Naive B cell (primary cell): ENCODE measurements around the gene DNAI2. TPM values are rescaled to one million over a fixed set of nuclear protein-coding genes. Genes with fewer than 3 reads are reported as not detected.

Source experiments
- ATAC-seq, 2 donors: fragments of 150-1000 bp; cut with Tn5 transposase; 2 replicates each; pipeline ENCODE4 v1.10.0; 2021; ENCODE audit warnings: low read depth in 2 of 2, mild to moderate bottlenecking in 2 of 2, moderate library complexity in 2 of 2
- DNase-seq: peaks from one replicate; pipeline ENCODE4 v3.0.0; 2022
- H3K27ac Mint-ChIP-seq, 6 donors: one replicate each; pipeline ENCODE4 v1.8.0; 2020 to 2022; ENCODE audit warnings: mild to moderate bottlenecking in 6 of 6, mixed read lengths in 6 of 6, moderate library complexity in 5 of 6, inconsistent platforms in 2 of 6
- H3K27me3 Mint-ChIP-seq, 3 donors: one replicate each; pipeline ENCODE4 v1.8.0; 2021 to 2022; ENCODE audit warnings: mixed read lengths in 3 of 3, mild to moderate bottlenecking in 1 of 3
- H3K36me3 Mint-ChIP-seq, 2 donors: one replicate each; pipeline ENCODE4 v1.8.0; 2020 to 2022; ENCODE audit warnings: mixed read lengths in 2 of 2, inconsistent platforms in 1 of 2, mild to moderate bottlenecking in 1 of 2
- H3K4me1 Mint-ChIP-seq, 3 donors: one replicate each; pipeline ENCODE4 v1.8.0; 2020 to 2022; ENCODE audit warnings: mixed read lengths in 3 of 3, inconsistent platforms in 1 of 3, mild to moderate bottlenecking in 1 of 3, moderate library complexity in 1 of 3
- H3K4me3 Mint-ChIP-seq, 8 donors: one replicate each; pipeline ENCODE4 v1.8.0; 2020 to 2022; ENCODE audit warnings: mild to moderate bottlenecking in 8 of 8, mixed read lengths in 8 of 8, moderate library complexity in 8 of 8, inconsistent platforms in 2 of 8
- H3K9me3 Mint-ChIP-seq, 7 donors: one replicate each; pipeline ENCODE4 v1.8.0; 2020 to 2022; ENCODE audit warnings: mixed read lengths in 7 of 7, mild to moderate bottlenecking in 5 of 7, inconsistent platforms in 2 of 7, moderate library complexity in 1 of 7
- polyA plus RNA-seq, 6 donors: library from polyadenylated mRNA; unstranded; fragments of 300-500 nt; fragmentation: Illumina TruSeq; gene quantifications; one replicate each; pipeline ENCODE4 v1.2.3, GENCODE V29; 2021; ENCODE audit warnings: low read depth in 6 of 6

Gene DNAI2, protein sequence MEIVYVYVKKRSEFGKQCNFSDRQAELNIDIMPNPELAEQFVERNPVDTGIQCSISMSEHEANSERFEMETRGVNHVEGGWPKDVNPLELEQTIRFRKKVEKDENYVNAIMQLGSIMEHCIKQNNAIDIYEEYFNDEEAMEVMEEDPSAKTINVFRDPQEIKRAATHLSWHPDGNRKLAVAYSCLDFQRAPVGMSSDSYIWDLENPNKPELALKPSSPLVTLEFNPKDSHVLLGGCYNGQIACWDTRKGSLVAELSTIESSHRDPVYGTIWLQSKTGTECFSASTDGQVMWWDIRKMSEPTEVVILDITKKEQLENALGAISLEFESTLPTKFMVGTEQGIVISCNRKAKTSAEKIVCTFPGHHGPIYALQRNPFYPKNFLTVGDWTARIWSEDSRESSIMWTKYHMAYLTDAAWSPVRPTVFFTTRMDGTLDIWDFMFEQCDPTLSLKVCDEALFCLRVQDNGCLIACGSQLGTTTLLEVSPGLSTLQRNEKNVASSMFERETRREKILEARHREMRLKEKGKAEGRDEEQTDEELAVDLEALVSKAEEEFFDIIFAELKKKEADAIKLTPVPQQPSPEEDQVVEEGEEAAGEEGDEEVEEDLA
- not detected for polyA plus RNA-seq

DNA sequence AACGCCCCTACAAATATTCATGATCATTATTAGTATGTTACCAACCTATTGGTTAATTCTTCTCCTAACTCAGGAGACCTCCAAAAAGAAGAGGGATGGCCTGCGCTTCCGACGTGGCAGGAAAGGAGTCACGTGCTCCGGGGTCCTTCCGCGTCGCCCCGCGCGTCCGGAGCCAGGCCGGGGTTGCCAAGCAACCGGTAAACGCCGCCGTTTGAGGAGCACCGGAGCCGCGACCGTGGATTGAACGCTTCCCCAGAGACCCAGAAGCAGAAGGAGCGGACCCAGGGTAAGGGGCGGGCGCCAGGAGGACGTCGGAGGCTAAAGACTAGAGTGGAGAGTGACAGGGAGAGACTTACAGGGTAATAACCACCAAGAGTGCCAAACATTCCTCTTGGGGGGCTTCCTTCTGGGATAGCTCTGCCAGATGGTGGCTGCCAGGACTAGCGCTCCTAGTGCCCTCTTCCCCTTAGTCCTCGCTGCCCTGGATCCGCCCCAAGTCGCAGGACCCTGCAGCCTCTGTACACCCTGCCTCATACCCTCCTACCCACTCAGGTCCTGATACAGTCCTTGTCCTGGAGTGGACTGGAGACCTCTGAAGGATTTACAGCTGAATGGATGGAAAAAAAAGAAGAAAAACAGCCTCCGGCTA, at the start of gene DNAI2:
Gene DNAI2, plus strand, starts transcription at position 175 of the 649 bp plus-strand sequence. CDS start 7,584 bp downstream, outside the sequence.
- Mint-ChIP-seq H3K4me1 (peaks cover 10 to 18% (median 12%) of the 10 kb centered on the region in 3 donors), H3K27ac (peak within 1 kb of the TSS in 2 of 6 donors; percentile 57 to 60), H3K27me3 (peaks cover 6 to 57% (median 56%) of the 10 kb centered on the region in 3 donors), H3K36me3 (peaks cover 0 to 7% of the 10 kb centered on the region in 2 donors), H3K9me3 (peaks cover 0 to 1% (median 0%) of the 10 kb centered on the region in 7 donors), H3K4me3 (peak within 1 kb of the TSS in 6 of 8 donors; percentile 19 to 77 (median 61))
- peak; percentile 37 to 44 for ATAC-seq
- no peak for DNase-seq

DNA sequence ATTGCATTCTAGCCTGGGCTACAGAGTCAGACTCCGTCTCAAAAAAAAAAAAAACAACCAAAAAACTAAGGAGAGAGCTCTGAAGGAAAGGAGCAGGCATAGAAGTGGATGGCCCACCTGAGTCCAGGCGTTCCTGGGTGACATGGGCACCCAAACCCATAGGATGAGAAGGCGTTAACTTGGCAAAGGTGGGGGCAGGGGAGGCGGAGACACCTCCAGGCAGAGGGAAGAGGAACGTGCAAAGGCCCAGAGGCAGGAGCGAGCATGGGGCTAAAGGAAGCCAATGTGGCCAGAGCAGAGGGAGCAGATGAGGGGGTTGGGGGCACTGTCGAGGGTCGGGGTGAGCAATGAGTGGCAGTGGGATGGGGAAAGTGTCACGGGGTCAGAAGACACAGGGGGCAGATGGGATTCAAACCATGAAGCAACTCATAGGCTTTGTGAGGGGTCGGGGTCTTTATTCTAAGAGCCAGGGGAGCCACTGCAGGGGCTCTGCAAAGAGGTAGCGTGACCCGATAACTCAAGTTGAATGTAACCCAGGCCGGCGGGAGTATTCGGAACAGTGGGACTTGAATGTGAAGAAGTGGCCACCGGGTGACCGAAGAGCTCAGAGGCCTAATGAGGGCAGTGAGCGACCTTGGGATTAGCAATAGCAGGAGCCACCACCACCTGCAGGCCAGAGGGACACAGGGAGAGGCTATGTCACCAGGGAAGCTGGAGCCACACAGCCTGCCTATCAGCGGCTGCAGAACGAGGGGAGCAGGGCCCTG, 48.9 kb upstream of the DNAI2 start:
- Mint-ChIP-seq H3K4me1 (no peaks in the 10 kb centered on the region), H3K27ac (no peak overlapping the region), H3K36me3 (peaks cover 0 to 13% of the 10 kb centered on the region in 2 donors), H3K9me3 (peaks cover 0 to 1% (median 0%) of the 10 kb centered on the region in 7 donors), H3K27me3 (no peaks in the 10 kb centered on the region), H3K4me3 (no peak overlapping the region)
- DNase-seq (no peak), ATAC-seq (no peak)

DNA sequence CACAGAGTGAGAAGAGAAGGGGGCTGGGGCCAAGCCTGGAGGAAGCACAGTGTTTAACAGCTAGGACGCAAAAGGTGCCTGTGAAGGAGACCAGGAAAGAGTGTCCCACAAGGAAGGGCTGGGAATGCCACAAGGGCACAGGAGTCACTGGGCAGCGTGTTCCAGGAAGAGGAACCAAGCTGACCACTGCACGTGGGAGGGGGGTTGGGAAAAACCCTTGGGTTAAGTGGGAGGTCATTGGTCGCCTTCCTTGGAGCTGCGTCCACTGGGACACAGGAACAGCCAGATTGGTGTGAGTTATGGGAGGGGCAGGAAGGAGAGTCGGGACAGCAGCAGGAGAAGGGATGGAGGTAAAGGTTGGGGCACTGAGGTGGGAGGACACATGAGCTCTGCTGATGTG, 47.8 kb upstream of the DNAI2 start:
- Mint-ChIP-seq H3K27ac (peak overlapping the region in 1 of 6 donors; percentile 61), H3K4me1 (no peaks in the 10 kb centered on the region), H3K4me3 (no peak overlapping the region), H3K36me3 (peaks cover 0 to 13% of the 10 kb centered on the region in 2 donors), H3K27me3 (no peaks in the 10 kb centered on the region), H3K9me3 (peaks cover 0 to 1% (median 0%) of the 10 kb centered on the region in 7 donors)
- DNase-seq (no peak), ATAC-seq (no peak)

DNA sequence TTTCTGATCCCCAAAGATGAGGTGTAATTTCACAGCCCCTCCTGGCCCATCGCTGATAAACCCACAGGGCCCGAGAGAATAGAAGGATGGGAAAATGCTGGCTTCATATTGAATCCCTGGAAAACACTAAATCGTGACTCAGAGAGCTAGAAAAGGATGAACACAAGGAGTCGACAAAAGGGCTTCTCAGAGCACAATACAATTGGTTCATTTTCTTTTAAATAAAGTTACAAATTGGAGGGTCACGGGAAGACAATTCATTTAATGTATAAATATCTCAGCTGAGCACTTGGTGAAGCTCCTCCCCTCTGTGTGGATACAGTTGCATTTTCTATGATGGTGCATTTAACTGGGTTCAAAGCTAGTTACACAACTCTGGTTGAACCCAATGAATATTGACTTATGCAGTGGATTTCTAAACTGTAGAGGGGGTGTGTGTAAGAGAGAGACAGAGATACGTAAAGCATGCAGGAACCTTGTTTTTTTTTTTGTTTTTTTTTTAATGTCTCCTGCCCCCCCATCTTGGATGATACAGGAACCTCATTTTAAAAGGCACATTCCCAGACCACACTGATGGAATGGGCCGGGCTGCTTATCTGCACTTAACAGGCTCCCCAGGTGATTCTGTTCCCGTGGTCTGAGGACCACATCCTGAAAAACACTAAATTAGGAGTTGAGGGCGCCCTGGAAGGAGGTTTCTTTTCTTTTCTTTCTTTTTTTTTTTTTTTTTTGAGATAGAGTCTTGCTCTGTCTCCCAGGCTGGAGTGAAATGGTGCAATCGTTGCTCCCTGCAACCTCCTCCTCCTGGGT, 46.6 kb upstream of the DNAI2 start:
- Mint-ChIP-seq H3K36me3 (peaks cover 0 to 13% of the 10 kb centered on the region in 2 donors), H3K4me1 (no peaks in the 10 kb centered on the region), H3K27me3 (no peaks in the 10 kb centered on the region), H3K27ac (peak overlapping the region in 2 of 6 donors; percentile 35 to 47), H3K4me3 (no peak overlapping the region), H3K9me3 (peaks cover 0 to 1% (median 0%) of the 10 kb centered on the region in 7 donors)
- DNase-seq (no peak), ATAC-seq (no peak)

DNA sequence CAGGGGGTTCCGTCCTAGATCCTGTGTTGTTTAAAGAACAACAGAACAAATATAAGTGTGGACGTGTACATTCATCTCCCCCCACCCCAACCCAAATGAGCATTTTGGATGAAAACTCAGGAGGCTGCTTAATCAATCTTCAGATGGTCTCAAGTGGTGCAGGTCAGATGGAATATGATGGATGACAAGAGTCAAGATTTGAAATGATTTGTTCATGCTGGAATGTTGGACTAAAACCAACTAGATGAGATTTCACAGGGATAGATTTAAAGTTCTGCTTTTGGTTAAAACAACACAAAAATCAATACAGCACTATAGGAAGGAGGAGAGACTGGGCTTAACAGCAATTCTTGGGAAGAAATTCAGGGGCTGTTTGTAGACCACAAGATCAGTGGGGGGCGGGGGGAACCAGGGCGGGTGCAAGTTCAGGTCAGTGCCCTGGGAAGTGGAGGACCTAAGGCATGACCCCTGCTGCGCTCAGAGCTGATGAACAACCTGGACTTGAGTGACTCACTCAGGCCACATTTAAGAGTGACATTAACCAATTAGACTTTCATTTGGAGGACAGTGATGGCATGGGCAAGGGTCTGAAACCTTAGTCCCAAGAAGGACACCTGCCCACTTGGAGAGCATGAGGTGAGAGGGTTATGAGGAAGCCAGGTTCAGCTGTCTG, 45.6 kb upstream of the DNAI2 start:
- Mint-ChIP-seq H3K4me1 (peaks cover 0 to 4% (median 1%) of the 10 kb centered on the region in 3 donors), H3K36me3 (peaks cover 0 to 13% of the 10 kb centered on the region in 2 donors), H3K9me3 (peaks cover 0 to 1% (median 0%) of the 10 kb centered on the region in 7 donors), H3K27me3 (no peaks in the 10 kb centered on the region), H3K4me3 (no peak overlapping the region), H3K27ac (no peak overlapping the region)
- DNase-seq (no peak), ATAC-seq (no peak)

DNA sequence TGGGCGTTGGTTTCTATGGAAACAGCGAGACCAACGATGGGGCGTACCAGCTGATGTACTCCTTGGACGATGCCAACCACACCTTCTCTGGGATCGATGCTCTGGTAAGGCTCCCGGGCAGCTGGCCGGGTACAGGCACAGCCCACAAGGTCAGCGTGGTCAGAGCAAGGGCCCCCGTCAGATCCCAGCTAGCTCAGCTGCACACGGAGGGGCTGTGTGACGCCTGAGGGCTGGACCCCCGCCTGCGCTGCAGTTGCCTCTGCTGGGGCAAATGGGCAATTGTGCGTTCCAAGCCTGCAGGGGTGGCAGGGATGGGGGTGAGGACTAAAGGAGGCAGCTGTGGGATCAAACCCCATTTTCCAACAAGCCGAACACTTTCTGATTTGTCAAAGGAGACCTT, 43.1 kb upstream of the DNAI2 start:
- no peak overlapping the region for H3K4me3 Mint-ChIP-seq
- ATAC-seq (no peak), DNase-seq (no peak)
- H3K4me1 Mint-ChIP-seq = peaks cover 4 to 20% (median 11%) of the 10 kb centered on the region in 3 donors
- H3K36me3 Mint-ChIP-seq = peaks cover 0 to 5% of the 10 kb centered on the region in 2 donors
- no peaks in the 10 kb centered on the region for H3K9me3 Mint-ChIP-seq
- H3K27me3 Mint-ChIP-seq = no peaks in the 10 kb centered on the region
- no peak overlapping the region for H3K27ac Mint-ChIP-seq

DNA sequence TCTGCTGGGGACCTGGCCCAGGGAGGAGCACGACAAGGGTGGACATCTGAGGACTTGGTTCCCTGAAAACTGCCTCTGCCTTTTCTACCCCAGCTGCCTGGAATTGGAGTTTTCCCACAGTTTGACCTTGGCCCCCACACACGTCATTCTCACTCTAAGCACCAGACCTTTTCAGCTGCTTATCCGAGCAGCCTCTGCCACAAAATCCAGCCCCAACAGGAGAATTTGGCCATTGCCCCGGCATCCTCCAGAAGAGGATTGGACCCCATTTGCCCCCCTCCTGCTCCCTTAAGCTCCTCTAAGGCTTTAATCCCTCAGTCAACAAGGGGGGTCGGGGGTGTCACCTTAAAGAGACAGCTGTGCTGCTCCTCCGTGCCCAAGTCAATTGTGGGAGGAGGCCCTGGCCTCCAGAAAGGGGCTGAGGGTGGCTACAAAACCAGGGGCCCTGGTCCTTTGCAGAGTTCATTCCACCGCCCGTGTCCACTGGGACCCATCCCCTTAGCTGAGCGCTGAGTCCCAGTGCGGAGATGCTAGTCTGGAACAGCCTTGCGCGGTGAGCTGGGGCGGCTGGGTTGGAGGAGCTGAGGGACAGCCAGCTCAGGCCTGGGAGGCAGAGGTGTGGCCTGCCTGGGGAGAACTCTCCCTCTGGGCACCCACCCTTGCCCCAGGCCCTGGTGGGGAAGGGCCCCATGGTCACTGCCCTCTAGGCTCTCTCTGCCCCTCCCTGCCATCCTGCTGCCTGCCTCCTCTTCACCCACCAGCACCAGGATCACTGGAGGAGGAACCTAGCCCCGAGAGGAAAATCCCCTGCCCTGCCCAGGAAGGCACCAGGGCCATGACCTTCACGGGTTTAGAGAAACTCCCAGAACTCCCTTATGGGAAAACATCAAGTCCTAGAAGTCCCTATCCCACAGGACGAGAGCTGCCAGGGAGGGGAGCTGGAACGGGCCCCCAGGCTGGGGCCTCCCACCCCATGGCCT, 41.8 kb upstream of the DNAI2 start:
- no peaks in the 10 kb centered on the region for H3K27me3 Mint-ChIP-seq
- H3K4me3 Mint-ChIP-seq = no peak overlapping the region
- H3K4me1 Mint-ChIP-seq = peaks cover 4 to 20% (median 11%) of the 10 kb centered on the region in 3 donors
- DNase-seq (no peak), ATAC-seq (no peak)
- H3K27ac Mint-ChIP-seq = no peak overlapping the region
- H3K9me3 Mint-ChIP-seq = no peaks in the 10 kb centered on the region
- no peaks in the 10 kb centered on the region for H3K36me3 Mint-ChIP-seq

DNA sequence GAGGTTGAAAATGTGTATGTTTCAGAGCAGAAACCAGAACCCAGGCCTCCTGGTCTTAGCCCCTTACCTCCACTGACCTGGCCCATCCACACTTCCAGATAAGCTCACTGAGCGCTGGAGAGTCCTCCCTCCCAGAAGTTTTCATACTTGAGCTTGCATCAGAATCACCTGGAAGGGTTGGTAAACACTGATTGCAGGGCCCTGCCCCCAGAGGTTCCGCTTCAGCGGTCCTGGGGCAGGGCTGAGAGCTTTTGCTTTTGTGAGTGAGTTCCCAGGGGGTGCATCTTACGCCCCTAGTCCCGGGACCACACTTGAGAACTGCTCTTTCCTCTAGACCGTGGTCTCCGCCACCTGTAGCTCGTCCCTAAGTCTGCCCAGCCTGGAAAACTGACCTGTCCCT, 40.1 kb upstream of the DNAI2 start:
- H3K27ac Mint-ChIP-seq = peak overlapping the region in 3 of 6 donors; percentile 9 to 68 (median 41)
- DNase-seq (no peak), ATAC-seq (no peak)
- H3K9me3 Mint-ChIP-seq = no peaks in the 10 kb centered on the region
- peak overlapping the region in 2 of 8 donors; percentile 37 to 50 for H3K4me3 Mint-ChIP-seq
- no peaks in the 10 kb centered on the region for H3K36me3 Mint-ChIP-seq
- no peaks in the 10 kb centered on the region for H3K27me3 Mint-ChIP-seq
- H3K4me1 Mint-ChIP-seq = peaks cover 4 to 20% (median 11%) of the 10 kb centered on the region in 3 donors

DNA sequence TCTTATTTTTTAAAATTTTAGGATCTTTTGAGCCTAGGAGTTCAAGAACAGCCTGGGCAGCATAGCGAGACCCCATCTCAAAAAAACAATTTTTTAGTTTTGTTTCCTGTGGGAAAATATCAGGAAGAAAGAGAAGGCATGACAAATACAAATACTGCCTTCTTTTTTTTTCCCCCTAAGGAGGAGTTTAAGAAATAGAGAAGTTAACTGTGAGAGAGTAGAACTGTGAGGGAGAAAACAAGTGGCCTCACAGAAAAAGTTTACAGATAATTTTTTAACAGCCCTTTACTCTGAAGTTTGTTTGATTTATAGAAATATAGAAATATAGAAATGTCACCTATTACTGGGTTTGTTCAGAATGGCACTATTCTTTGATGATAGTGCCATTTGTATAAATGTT, 39.5 kb upstream of the DNAI2 start:
- Mint-ChIP-seq H3K4me1 (peaks cover 4 to 20% (median 11%) of the 10 kb centered on the region in 3 donors), H3K27me3 (no peaks in the 10 kb centered on the region), H3K27ac (peak overlapping the region in 3 of 6 donors; percentile 66 to 84 (median 81)), H3K4me3 (peak overlapping the region in 7 of 8 donors; percentile 52 to 86 (median 75)), H3K9me3 (no peaks in the 10 kb centered on the region), H3K36me3 (no peaks in the 10 kb centered on the region)
- DNase-seq (no peak), ATAC-seq (peak; percentile 47 to 51)

DNA sequence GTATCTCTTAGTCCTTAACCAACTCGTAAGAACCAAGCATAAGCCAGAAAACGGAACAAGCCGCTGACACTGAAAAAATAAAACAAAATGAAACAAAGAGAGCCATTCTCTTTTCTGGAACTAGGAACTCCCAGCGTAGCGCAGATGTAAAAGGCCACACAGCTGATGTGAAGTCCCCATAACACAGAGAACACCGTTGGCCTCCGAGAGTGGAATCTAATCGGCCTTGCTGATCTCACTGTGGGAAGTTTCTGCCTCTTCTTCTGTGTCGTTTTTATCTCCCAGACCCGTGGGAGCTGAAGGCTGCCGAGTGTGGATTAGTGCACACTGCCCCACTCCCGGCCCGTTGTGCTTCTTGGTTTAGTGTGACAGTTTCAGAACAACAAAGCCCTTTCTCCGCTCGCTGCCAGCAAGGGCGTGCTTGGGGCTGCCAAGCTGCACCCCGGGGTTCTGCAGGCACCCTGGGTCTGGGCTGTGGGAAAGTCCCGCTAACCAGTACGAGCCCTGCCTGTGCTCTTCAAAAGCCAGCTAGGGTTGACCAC, 38.9 kb upstream of the DNAI2 start:
- peak; percentile 73 to 78 for ATAC-seq
- peak; percentile 6 for DNase-seq
- peak overlapping the region; percentile 52 to 86 (median 75) for H3K4me3 Mint-ChIP-seq
- H3K27me3 Mint-ChIP-seq = no peaks in the 10 kb centered on the region
- no peaks in the 10 kb centered on the region for H3K9me3 Mint-ChIP-seq
- H3K36me3 Mint-ChIP-seq = no peaks in the 10 kb centered on the region
- peak overlapping the region; percentile 15 to 92 (median 74) for H3K27ac Mint-ChIP-seq
- H3K4me1 Mint-ChIP-seq = peaks cover 4 to 20% (median 11%) of the 10 kb centered on the region in 3 donors

DNA sequence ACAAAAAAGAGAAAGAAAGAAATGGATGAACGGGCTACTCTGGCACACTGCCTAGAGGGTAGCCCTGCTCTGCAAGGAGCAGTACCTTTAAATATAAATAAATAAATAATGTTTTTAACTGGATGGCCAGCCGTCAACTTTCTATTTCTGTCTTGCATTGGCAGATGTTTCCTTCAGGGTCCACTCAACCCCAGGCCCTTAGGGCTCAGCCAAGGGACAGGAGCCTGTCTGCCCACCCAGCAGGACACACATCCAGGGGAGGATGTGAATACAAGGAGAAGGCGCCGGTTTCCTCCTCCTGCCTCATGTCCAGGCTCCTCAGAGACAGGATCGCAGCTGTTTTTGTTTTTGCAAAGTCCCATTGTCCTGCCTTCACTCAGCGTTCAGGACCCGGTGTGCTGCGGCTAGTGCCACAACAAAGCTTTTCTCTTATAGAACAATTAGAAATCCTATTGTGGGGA, 38.1 kb upstream of the DNAI2 start:
- DNase-seq = no peak
- H3K27me3 Mint-ChIP-seq = no peaks in the 10 kb centered on the region
- ATAC-seq = no peak
- H3K36me3 Mint-ChIP-seq = no peaks in the 10 kb centered on the region
- H3K4me3 Mint-ChIP-seq = peak overlapping the region in 1 of 8 donors; percentile 41
- H3K27ac Mint-ChIP-seq = no peak overlapping the region
- peaks cover 4 to 20% (median 11%) of the 10 kb centered on the region in 3 donors for H3K4me1 Mint-ChIP-seq
- no peaks in the 10 kb centered on the region for H3K9me3 Mint-ChIP-seq
